ENCODE measurements around the gene FTCDNL1.

Gene FTCDNL1

GRCh38 chr2:199855812-199856211 lies 4.8 kb upstream of the FTCDNL1 start:
- ChIA-PET CTCF (interaction anchor here (0.7 kb wide), 2 partner anchors 13 to 641 kb away, joined by 3 to 5 read pairs; no protein-coding TSS in a partner anchor), POLR2A (interaction anchor here (0.7 kb wide), 1 partner anchor 10 kb away, joined by 4 read pairs; no protein-coding TSS in a partner anchor)
- Histone ChIP-seq H3K36me3 (ENCODE audit: control insufficient read depth in 4 of 4, insufficient read depth in 4 of 4, low read length in 3 of 4) (no peaks in the 10 kb centered on the region), H3K27ac (ENCODE audit: insufficient read depth in 1 of 2, low read depth in 1 of 2, low read length in 2 of 2, poor library complexity in 1 of 2, severe bottlenecking in 2 of 2) (no peak overlapping the region), H3K4me1 (ENCODE audit: control extremely low read depth in 1 of 4, control insufficient read depth in 4 of 4, insufficient read depth in 4 of 4, low read length in 3 of 4) (peaks cover 0 to 4% (median 4%) of the 10 kb centered on the region in 4 experiments), H3K4me3 (ENCODE audit: control insufficient read depth in 1 of 7, extremely low read depth in 1 of 7, insufficient read depth in 4 of 7, low read depth in 2 of 7, low read length in 6 of 7) (no peak overlapping the region), H3K9me3 (ENCODE audit: control extremely low read depth in 1 of 5, control insufficient read depth in 4 of 5, insufficient read depth in 2 of 5, low read depth in 1 of 5, low read length in 4 of 5) (no peaks in the 10 kb centered on the region), H3K27me3 (replicated peaks in 2 of 5; ENCODE audit: control insufficient read depth in 4 of 5, insufficient read depth in 5 of 5, low read length in 4 of 5) (no peaks in the 10 kb centered on the region)
- WGBS (ENCODE audit: insufficient coverage) = 88% methylated on average over 2 of the region's 4 CpGs
- DNase-seq = no peak

DNA sequence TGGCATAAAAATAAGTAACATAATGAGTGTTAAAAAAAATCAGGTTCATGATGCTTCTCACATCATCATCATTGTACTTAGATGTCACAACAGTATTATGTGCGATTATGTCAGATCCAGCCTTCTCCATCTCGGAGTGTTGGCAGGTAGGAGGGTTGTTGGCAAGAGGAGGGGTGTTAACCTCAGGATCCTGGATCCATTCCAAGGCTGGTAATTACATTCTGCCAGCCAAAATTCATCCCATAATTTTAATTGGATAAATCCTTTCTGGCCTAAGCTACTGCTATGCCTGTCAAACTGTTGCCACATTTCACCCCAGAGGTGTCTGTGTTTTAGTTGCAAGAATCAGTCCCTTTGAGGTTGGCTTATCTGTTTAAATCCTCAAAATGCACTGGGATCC lies 891 bp upstream of the FTCDNL1 start:
- no CpG with 5 or more reads among the region's 2 CpGs for WGBS (ENCODE audit: insufficient coverage)
- peak overlapping the region in 1 of 7 experiments; percentile 89 for H3K4me3 ChIP-seq (ENCODE audit: control insufficient read depth in 1 of 7, extremely low read depth in 1 of 7, insufficient read depth in 4 of 7, low read depth in 2 of 7, low read length in 6 of 7)
- H3K9me3 ChIP-seq (ENCODE audit: control extremely low read depth in 1 of 5, control insufficient read depth in 4 of 5, insufficient read depth in 2 of 5, low read depth in 1 of 5, low read length in 4 of 5) = no peaks in the 10 kb centered on the region
- peaks cover 3 to 18% (median 9%) of the 10 kb centered on the region in 4 experiments for H3K4me1 ChIP-seq (ENCODE audit: control extremely low read depth in 1 of 4, control insufficient read depth in 4 of 4, insufficient read depth in 4 of 4, low read length in 3 of 4)
- no peak for DNase-seq
- ChIA-PET CTCF (interaction anchor here (0.6 to 2.3 kb wide), 7 partner anchors 9 to 1376 kb away, joined by 3 to 8 read pairs (median 4); no protein-coding TSS in a partner anchor), POLR2A (no interaction called here)
- no peak overlapping the region for H3K27ac ChIP-seq (ENCODE audit: insufficient read depth in 1 of 2, low read depth in 1 of 2, low read length in 2 of 2, poor library complexity in 1 of 2, severe bottlenecking in 2 of 2)
- no peaks in the 10 kb centered on the region for H3K27me3 ChIP-seq (replicated peaks in 2 of 5; ENCODE audit: control insufficient read depth in 4 of 5, insufficient read depth in 5 of 5, low read length in 4 of 5)
- no peaks in the 10 kb centered on the region for H3K36me3 ChIP-seq (ENCODE audit: control insufficient read depth in 4 of 4, insufficient read depth in 4 of 4, low read length in 3 of 4)

GRCh38 chr2:199851501-199851810 lies 464 bp upstream of the FTCDNL1 start:
- DNase-seq = no peak
- Histone ChIP-seq H3K9me3 (ENCODE audit: control extremely low read depth in 1 of 5, control insufficient read depth in 4 of 5, insufficient read depth in 2 of 5, low read depth in 1 of 5, low read length in 4 of 5) (no peaks in the 10 kb centered on the region), H3K4me1 (ENCODE audit: control extremely low read depth in 1 of 4, control insufficient read depth in 4 of 4, insufficient read depth in 4 of 4, low read length in 3 of 4) (peaks cover 3 to 18% (median 9%) of the 10 kb centered on the region in 4 experiments), H3K27me3 (replicated peaks in 2 of 5; ENCODE audit: control insufficient read depth in 4 of 5, insufficient read depth in 5 of 5, low read length in 4 of 5) (no peaks in the 10 kb centered on the region), H3K27ac (ENCODE audit: insufficient read depth in 1 of 2, low read depth in 1 of 2, low read length in 2 of 2, poor library complexity in 1 of 2, severe bottlenecking in 2 of 2) (peak overlapping the region; percentile 5 to 65), H3K4me3 (ENCODE audit: control insufficient read depth in 1 of 7, extremely low read depth in 1 of 7, insufficient read depth in 4 of 7, low read depth in 2 of 7, low read length in 6 of 7) (peak overlapping the region in 6 of 7 experiments; percentile 74 to 89 (median 85)), H3K36me3 (ENCODE audit: control insufficient read depth in 4 of 4, insufficient read depth in 4 of 4, low read length in 3 of 4) (peaks cover 0 to 2% (median 0%) of the 10 kb centered on the region in 4 experiments)
- POLR2A ChIA-PET = no interaction called here
- 3% methylated on average over 5 of the region's 8 CpGs for WGBS (ENCODE audit: insufficient coverage)
- CTCF ChIA-PET = interaction anchor here (1.8 to 2.3 kb wide), 2 partner anchors 10 to 89 kb away, joined by 4 to 8 read pairs; no protein-coding TSS in a partner anchor

DNA sequence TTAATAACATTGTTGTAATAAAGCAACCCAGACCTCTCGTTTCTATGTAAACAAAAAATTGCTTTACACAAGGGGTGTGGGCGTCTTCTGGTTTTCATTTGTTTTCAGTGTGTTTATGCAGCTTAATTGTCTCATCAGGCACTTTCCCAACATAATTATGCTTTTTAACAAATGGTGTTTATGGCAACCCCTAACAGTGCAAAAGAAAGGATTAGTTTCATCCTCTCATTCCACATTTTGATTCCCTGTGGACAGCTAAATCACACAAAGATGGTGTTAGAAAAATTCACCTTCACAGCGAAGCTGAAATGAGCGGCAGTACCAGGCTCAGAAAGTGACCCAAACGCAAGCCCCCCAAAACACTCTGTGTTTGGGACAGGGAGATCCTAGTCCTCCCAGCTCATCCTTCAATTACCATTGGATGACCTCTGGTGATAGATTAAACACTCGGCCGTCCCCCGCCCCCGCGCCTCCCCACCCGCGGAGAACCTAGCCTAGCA lies 724 bp downstream of the FTCDNL1 start:
- H3K27ac ChIP-seq (ENCODE audit: insufficient read depth in 1 of 2, low read depth in 1 of 2, low read length in 2 of 2, poor library complexity in 1 of 2, severe bottlenecking in 2 of 2) = peak overlapping the region; percentile 41 to 65
- no peaks in the 10 kb centered on the region for H3K9me3 ChIP-seq (ENCODE audit: control extremely low read depth in 1 of 5, control insufficient read depth in 4 of 5, insufficient read depth in 2 of 5, low read depth in 1 of 5, low read length in 4 of 5)
- WGBS (ENCODE audit: insufficient coverage) = 2% methylated on average over 9 of the region's 12 CpGs
- ChIA-PET CTCF (interaction anchor here (0.9 to 1.8 kb wide), 4 partner anchors 11 to 146 kb away, joined by 3 to 4 read pairs (median 4); no protein-coding TSS in a partner anchor), POLR2A (no interaction called here)
- no peak for DNase-seq
- H3K36me3 ChIP-seq (ENCODE audit: control insufficient read depth in 4 of 4, insufficient read depth in 4 of 4, low read length in 3 of 4) = peaks cover 0 to 3% (median 1%) of the 10 kb centered on the region in 4 experiments
- H3K4me1 ChIP-seq (ENCODE audit: control extremely low read depth in 1 of 4, control insufficient read depth in 4 of 4, insufficient read depth in 4 of 4, low read length in 3 of 4) = peaks cover 3 to 18% (median 9%) of the 10 kb centered on the region in 4 experiments
- peak overlapping the region; percentile 74 to 89 (median 82) for H3K4me3 ChIP-seq (ENCODE audit: control insufficient read depth in 1 of 7, extremely low read depth in 1 of 7, insufficient read depth in 4 of 7, low read depth in 2 of 7, low read length in 6 of 7)
- no peaks in the 10 kb centered on the region for H3K27me3 ChIP-seq (replicated peaks in 2 of 5; ENCODE audit: control insufficient read depth in 4 of 5, insufficient read depth in 5 of 5, low read length in 4 of 5)

- Histone ChIP-seq H3K9me3 (ENCODE audit: control extremely low read depth in 1 of 5, control insufficient read depth in 4 of 5, insufficient read depth in 2 of 5, low read depth in 1 of 5, low read length in 4 of 5) (no peaks in the 10 kb centered on the region), H3K27me3 (replicated peaks in 2 of 5; ENCODE audit: control insufficient read depth in 4 of 5, insufficient read depth in 5 of 5, low read length in 4 of 5) (no peaks in the 10 kb centered on the region), H3K4me1 (ENCODE audit: control extremely low read depth in 1 of 4, control insufficient read depth in 4 of 4, insufficient read depth in 4 of 4, low read length in 3 of 4) (peaks cover 3 to 18% (median 9%) of the 10 kb centered on the region in 4 experiments), H3K27ac (ENCODE audit: insufficient read depth in 1 of 2, low read depth in 1 of 2, low read length in 2 of 2, poor library complexity in 1 of 2, severe bottlenecking in 2 of 2) (no peak overlapping the region), H3K4me3 (ENCODE audit: control insufficient read depth in 1 of 7, extremely low read depth in 1 of 7, insufficient read depth in 4 of 7, low read depth in 2 of 7, low read length in 6 of 7) (no peak overlapping the region), H3K36me3 (ENCODE audit: control insufficient read depth in 4 of 4, insufficient read depth in 4 of 4, low read length in 3 of 4) (peaks cover 0 to 10% (median 6%) of the 10 kb centered on the region in 4 experiments)
- DNase-seq = no peak
- 100% methylated on average over 4 of the region's 11 CpGs for WGBS (ENCODE audit: insufficient coverage)
- POLR2A ChIA-PET = no interaction called here
- CTCF ChIA-PET = no interaction called here
These were observed 2.4 kb downstream of the FTCDNL1 start for GRCh38 chr2:199848389-199849130.

DNA sequence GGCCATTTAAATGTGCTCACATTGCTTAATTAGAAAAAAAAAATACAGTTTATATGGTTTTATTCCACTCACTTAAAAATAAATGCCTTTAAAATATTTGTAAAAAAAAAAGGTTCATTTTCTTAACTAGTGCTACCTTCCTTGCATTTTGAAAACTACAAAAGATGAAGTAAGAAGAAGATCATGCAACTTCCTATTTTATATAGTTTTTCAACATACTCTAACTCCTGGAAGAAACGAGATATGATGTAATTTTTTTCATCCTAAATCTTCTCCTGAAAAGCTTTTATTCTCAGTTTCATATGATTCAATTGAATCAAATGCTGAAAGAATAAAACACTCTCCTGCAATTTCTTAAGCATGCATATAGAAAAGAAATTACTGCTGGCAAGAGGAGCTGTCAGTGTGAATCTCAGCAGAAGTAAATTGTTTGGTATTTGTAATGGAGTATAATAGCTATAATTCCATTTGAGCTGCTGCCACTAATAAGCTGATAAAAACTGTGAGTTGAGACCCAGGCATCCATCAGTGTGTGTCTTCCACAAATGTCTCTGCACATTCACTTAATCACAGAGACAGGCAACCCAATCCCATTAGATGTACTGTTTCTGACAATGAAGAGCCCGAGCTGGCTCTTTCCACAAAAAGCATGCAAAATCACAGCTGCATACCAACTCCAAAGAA lies 3.7 kb downstream of the FTCDNL1 start:
- ChIA-PET CTCF (no interaction called here), POLR2A (interaction anchor here (0.7 kb wide), 1 partner anchor 14 kb away, joined by 3 read pairs; no protein-coding TSS in a partner anchor)
- Histone ChIP-seq H3K27me3 (replicated peaks in 2 of 5; ENCODE audit: control insufficient read depth in 4 of 5, insufficient read depth in 5 of 5, low read length in 4 of 5) (no peaks in the 10 kb centered on the region), H3K4me1 (ENCODE audit: control extremely low read depth in 1 of 4, control insufficient read depth in 4 of 4, insufficient read depth in 4 of 4, low read length in 3 of 4) (peaks cover 3 to 18% (median 9%) of the 10 kb centered on the region in 4 experiments), H3K27ac (ENCODE audit: insufficient read depth in 1 of 2, low read depth in 1 of 2, low read length in 2 of 2, poor library complexity in 1 of 2, severe bottlenecking in 2 of 2) (no peak overlapping the region), H3K4me3 (ENCODE audit: control insufficient read depth in 1 of 7, extremely low read depth in 1 of 7, insufficient read depth in 4 of 7, low read depth in 2 of 7, low read length in 6 of 7) (no peak overlapping the region), H3K9me3 (ENCODE audit: control extremely low read depth in 1 of 5, control insufficient read depth in 4 of 5, insufficient read depth in 2 of 5, low read depth in 1 of 5, low read length in 4 of 5) (no peaks in the 10 kb centered on the region), H3K36me3 (ENCODE audit: control insufficient read depth in 4 of 4, insufficient read depth in 4 of 4, low read length in 3 of 4) (peaks cover 0 to 16% (median 7%) of the 10 kb centered on the region in 4 experiments)
- 88% methylated on average over 1 of the region's 2 CpGs for WGBS (ENCODE audit: insufficient coverage)
- no peak for DNase-seq
